Osteoblast (primary cell): ENCODE data around the gene ULBP1. TPM values are rescaled to one million over a fixed set of nuclear protein-coding genes. Genes with fewer than 3 reads are reported as not detected.
"Not testable (repeated sequence)": the region's sequence is repeated elsewhere in the genome, so short reads cannot be mapped to it uniquely, and the experiment has no call there.

ENCODE experiments used
- DNase-seq: peaks from one replicate; pipeline ENCODE4 v3.0.0; 2011; ENCODE audit warnings: low spot score, mixed read lengths; ENCODE audit not compliant: insufficient read length; ENCODE audit errors: missing footprints
- H2AFZ ChIP-seq: 2 replicates; pipeline ENCODE4 v1.6.0; 2011; ENCODE audit warnings: mild to moderate bottlenecking, low read length
- H3K27ac ChIP-seq: 2 replicates; pipeline ENCODE4 v1.5.1; 2011; ENCODE audit warnings: mild to moderate bottlenecking, low read depth, low read length, moderate library complexity
- H3K27me3 ChIP-seq: 2 replicates; pipeline ENCODE4 v1.6.0; 2012; ENCODE audit warnings: mild to moderate bottlenecking, control low read depth, inconsistent platforms, low read length, moderate library complexity; ENCODE audit not compliant: insufficient read depth
- H3K36me3 ChIP-seq: 2 replicates; pipeline ENCODE4 v1.5.1; 2011; ENCODE audit warnings: mild to moderate bottlenecking, low read length, control low read depth, moderate library complexity; ENCODE audit not compliant: insufficient read depth
- H3K4me1 ChIP-seq: 2 replicates; pipeline ENCODE4 v1.5.1; 2011; ENCODE audit warnings: mild to moderate bottlenecking, low read length, control low read depth, moderate library complexity; ENCODE audit not compliant: insufficient read depth
- H3K4me2 ChIP-seq: 2 replicates; pipeline ENCODE4 v1.6.0; 2011; ENCODE audit warnings: mild to moderate bottlenecking, low read length; ENCODE audit not compliant: insufficient read depth
- H3K4me3 ChIP-seq: fragments of 200-600 bp; sonication (generic); 3 replicates; pipeline ENCODE4 v1.5.1; 2012; ENCODE audit warnings: mild to moderate bottlenecking, low read length, inconsistent platforms; ENCODE audit not compliant: insufficient read depth
- H3K79me2 ChIP-seq: 2 replicates; pipeline ENCODE4 v1.6.0; 2012; ENCODE audit warnings: mild to moderate bottlenecking, low read length, control low read depth, inconsistent platforms; ENCODE audit not compliant: insufficient read depth
- H3K9me3 ChIP-seq: 2 replicates; pipeline ENCODE4 v1.5.1; 2011; ENCODE audit warnings: low read depth, low read length, control low read depth
- H4K20me1 ChIP-seq: 2 replicates; pipeline ENCODE4 v1.6.0; 2012; ENCODE audit warnings: mild to moderate bottlenecking, low read length, control low read depth; ENCODE audit not compliant: insufficient read depth
- total RNA-seq: library from RNA; depleted of rRNA; stranded (reverse); fragments of >200 nt; gene quantifications from 2 replicates; pipeline ENCODE4 v1.2.3, GENCODE V29; 2012
- TF ChIP-seq, protein P1 (sequence below): IDR thresholded peaks from 2 replicates; pipeline ENCODE4 v1.5.1; 2011; ENCODE audit warnings: mild to moderate bottlenecking, low read depth, low read length, moderate library complexity; ENCODE audit errors: extremely low read depth

The ULBP1 gene
- total RNA-seq, 1 donor = 0.72 TPM

DNA sequence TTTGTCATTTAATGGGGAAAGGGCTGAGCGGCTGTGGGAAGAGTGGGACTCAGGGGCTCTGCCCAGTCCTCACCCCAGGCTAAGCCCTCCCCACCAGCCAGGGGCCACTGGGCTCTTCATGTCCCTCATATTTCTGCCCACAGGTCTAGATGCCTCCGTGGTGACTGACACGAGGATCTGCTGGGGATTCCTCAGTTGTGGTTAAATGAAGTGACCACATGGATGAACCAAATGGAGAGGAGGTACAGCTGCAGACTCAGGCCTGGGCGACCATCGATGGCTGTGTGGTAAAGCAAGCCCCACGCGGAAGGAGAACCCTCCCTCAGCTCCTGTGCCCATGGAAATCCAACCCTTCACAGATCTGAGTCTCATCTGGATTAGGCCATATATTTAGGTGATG is 32.2 kb downstream of the ULBP1 start:
- no peaks in the 10 kb centered on the region for H4K20me1 ChIP-seq
- no peaks in the 10 kb centered on the region for H3K4me1 ChIP-seq
- H3K27me3 ChIP-seq = peaks cover 70% of the 10 kb centered on the region
- no peaks in the 10 kb centered on the region for H3K79me2 ChIP-seq
- no peaks in the 10 kb centered on the region for H3K36me3 ChIP-seq
- no peaks in the 10 kb centered on the region for H3K9me3 ChIP-seq
- H3K4me2 ChIP-seq = no peak overlapping the region
- no peak overlapping the region for H2AFZ ChIP-seq
- DNase-seq = no peak
- TF ChIP-seq, protein P1, sequence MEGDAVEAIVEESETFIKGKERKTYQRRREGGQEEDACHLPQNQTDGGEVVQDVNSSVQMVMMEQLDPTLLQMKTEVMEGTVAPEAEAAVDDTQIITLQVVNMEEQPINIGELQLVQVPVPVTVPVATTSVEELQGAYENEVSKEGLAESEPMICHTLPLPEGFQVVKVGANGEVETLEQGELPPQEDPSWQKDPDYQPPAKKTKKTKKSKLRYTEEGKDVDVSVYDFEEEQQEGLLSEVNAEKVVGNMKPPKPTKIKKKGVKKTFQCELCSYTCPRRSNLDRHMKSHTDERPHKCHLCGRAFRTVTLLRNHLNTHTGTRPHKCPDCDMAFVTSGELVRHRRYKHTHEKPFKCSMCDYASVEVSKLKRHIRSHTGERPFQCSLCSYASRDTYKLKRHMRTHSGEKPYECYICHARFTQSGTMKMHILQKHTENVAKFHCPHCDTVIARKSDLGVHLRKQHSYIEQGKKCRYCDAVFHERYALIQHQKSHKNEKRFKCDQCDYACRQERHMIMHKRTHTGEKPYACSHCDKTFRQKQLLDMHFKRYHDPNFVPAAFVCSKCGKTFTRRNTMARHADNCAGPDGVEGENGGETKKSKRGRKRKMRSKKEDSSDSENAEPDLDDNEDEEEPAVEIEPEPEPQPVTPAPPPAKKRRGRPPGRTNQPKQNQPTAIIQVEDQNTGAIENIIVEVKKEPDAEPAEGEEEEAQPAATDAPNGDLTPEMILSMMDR = no peak
- no peak overlapping the region for H3K27ac ChIP-seq
- no peak overlapping the region for H3K4me3 ChIP-seq

DNA sequence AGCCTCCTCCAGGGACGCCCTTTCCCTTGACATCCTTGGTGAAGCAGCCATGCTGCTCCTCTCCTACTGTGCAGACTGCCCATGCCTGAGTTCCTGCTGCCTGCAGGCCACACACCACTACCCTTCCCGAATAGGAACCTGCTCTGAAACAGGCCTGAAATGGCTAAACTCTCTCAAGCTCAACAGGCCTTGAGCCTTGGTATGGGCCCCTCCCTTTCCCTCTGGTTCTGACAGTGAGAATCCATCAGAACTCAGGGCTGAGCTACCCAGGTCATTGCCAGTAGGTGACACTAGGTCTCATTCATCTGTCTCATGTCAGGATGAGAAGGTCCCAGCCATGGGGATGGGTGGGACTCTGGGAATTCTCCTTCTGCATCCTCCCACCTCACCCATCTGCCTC is 35.9 kb downstream of the ULBP1 start:
- Histone ChIP-seq H4K20me1 (no peaks in the 10 kb centered on the region), H3K9me3 (no peaks in the 10 kb centered on the region), H3K4me3 (no peak overlapping the region), H3K27ac (no peak overlapping the region), H3K4me2 (no peak overlapping the region), H3K79me2 (no peaks in the 10 kb centered on the region), H3K4me1 (no peaks in the 10 kb centered on the region), H3K27me3 (peaks cover 41% of the 10 kb centered on the region), H3K36me3 (no peaks in the 10 kb centered on the region), H2AFZ (no peak overlapping the region)
- TF ChIP-seq, protein P1 = no peak
- no peak for DNase-seq

DNA sequence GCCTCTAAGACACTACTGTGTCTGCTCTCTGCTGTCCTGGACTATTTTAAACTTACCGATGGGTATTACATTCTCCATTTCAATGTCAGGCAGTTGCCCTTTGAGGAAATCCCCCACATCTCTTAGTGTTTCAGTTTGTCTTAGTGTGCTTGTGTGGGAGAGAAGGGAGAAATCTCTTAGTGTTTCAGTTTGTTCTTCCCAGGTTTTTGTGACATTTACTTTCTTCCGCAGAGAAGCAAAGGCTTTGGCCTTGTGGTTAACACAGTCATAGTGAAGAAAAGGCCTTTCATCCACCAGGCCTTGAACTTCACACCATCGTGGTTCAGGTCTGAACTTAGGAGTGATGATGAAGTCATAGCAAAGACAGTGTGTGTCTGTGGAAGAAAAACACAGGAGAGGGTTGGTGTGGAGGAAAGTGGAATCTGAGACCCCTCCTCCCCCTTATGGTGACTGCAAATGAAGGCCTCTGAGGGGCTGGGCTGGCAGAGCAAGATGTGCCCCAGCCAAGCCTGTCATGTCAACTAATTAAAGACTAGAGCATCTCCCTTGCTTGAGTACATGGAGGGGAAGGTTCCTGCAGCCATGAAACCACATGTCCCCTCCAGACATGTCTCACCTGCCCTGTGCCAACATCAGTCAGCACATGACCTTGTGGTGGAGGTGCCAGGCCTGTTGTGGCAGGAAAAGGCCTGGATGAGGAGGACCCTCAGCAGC is 37.7 kb downstream of the ULBP1 start:
- H3K79me2 ChIP-seq = no peaks in the 10 kb centered on the region
- no peaks in the 10 kb centered on the region for H4K20me1 ChIP-seq
- H3K4me3 ChIP-seq = no peak overlapping the region
- TF ChIP-seq, protein P1 = no peak
- peaks cover 5% of the 10 kb centered on the region for H3K4me1 ChIP-seq
- H2AFZ ChIP-seq = no peak overlapping the region
- peaks cover 29% of the 10 kb centered on the region for H3K27me3 ChIP-seq
- no peak overlapping the region for H3K4me2 ChIP-seq
- H3K9me3 ChIP-seq = no peaks in the 10 kb centered on the region
- DNase-seq = no peak
- H3K36me3 ChIP-seq = no peaks in the 10 kb centered on the region
- H3K27ac ChIP-seq = no peak overlapping the region

DNA sequence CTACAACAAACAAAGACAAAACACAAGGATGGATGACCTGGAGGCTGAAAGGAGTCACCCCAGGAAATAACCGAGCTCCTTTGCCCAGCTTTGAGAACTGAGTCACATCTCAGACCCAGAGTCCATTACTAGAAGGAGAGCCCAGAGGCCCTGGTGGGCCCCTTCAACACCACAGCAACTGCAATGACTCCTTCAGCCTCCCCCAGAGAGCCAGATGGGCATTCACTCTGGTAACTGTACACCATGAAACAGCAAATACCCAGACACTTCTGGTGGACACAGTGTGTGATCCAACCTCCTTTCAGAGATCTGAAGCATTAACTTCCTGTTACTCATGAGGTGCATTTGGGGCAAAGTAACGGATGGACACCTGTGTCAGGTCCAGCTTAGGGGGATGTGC is 39.0 kb downstream of the ULBP1 start:
- peaks cover 5% of the 10 kb centered on the region for H3K4me1 ChIP-seq
- H3K9me3 ChIP-seq = no peaks in the 10 kb centered on the region
- H4K20me1 ChIP-seq = no peaks in the 10 kb centered on the region
- H3K27me3 ChIP-seq = peaks cover 16% of the 10 kb centered on the region
- TF ChIP-seq, protein P1 = no peak
- no peak for DNase-seq
- H3K4me3 ChIP-seq = no peak overlapping the region
- no peaks in the 10 kb centered on the region for H3K79me2 ChIP-seq
- no peak overlapping the region for H3K4me2 ChIP-seq
- no peak overlapping the region for H3K27ac ChIP-seq
- no peaks in the 10 kb centered on the region for H3K36me3 ChIP-seq
- no peak overlapping the region for H2AFZ ChIP-seq

DNA sequence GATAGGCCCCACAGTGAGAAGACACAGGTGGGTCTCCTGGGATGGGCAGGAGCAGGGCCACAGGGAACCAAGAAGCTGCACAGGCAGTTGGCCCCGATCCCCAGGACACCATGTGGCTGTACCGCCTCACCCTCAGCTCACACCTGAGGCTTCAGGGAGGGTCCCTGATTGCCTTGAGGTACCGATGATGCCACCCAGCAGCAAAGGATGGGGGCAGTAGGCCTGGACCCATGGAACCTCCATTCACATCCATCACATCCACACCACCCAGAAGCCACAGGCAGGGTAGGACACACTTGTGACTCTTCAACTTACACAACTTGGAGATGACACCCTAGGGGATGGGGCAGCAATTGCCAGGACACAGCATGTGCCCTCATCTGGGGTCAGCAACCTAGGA is 39.9 kb downstream of the ULBP1 start:
- not testable (repeated sequence) for H4K20me1 ChIP-seq, H3K79me2 ChIP-seq, H3K4me3 ChIP-seq, H3K27ac ChIP-seq, H3K4me1 ChIP-seq, H3K36me3 ChIP-seq, H3K4me2 ChIP-seq, H2AFZ ChIP-seq, H3K9me3 ChIP-seq, DNase-seq
- peaks cover 14% of the 10 kb centered on the region for H3K27me3 ChIP-seq
